K562 (cell line): ENCODE data around the gene ATL3. TPM values are rescaled to one million over a fixed set of nuclear protein-coding genes. Genes with fewer than 3 reads are reported as not detected.
A peak's percentile ranks its signal among the peaks of the same experiment; 100 is the strongest.

Source experiments
- DLX4 ChIP-seq: fragments of 250-450 bp; sonication (Bioruptor Pico); IDR thresholded peaks from 2 replicates; pipeline ENCODE4 v1.6.1; 2021; ENCODE audit warnings: mild to moderate bottlenecking
- E2F6 ChIP-seq, 2 experiments: IDR thresholded peaks; 2 replicates each; pipeline ENCODE4 v1.6.1; 2011; ENCODE audit warnings: borderline replicate concordance in 1 of 2, control low read depth in 1 of 2, low read depth in 1 of 2, low read length in 1 of 2, mild to moderate bottlenecking in 1 of 2, mixed read lengths in 1 of 2, moderate library complexity in 1 of 2; ENCODE audit not compliant: insufficient read depth in 1 of 2, insufficient read length in 1 of 2, poor library complexity in 1 of 2, severe bottlenecking in 1 of 2; ENCODE audit errors: extremely low read depth in 1 of 2
- GTF3C2 ChIP-seq: IDR thresholded peaks from 3 replicates; pipeline ENCODE4 v1.6.1; 2011; ENCODE audit warnings: borderline replicate concordance, mild to moderate bottlenecking, moderate library complexity; ENCODE audit not compliant: insufficient read length; ENCODE audit errors: extremely low read depth
- HMG20B ChIP-seq: fragments of 250-450 bp; sonication (Bioruptor Pico); IDR thresholded peaks from 2 replicates; pipeline ENCODE4 v1.5.0; 2021; ENCODE audit warnings: mild to moderate bottlenecking
- HMGXB4 ChIP-seq: sonication (generic); formaldehyde crosslinking; IDR thresholded peaks from 2 replicates; pipeline ENCODE4 v1.8.1; 2023; ENCODE audit warnings: mild to moderate bottlenecking, missing genetic modification reagents
- HNRNPLL ChIP-seq: fragments of 200-400 bp; formaldehyde crosslinking; IDR thresholded peaks from 2 replicates; pipeline ENCODE4 v1.6.1; 2017; ENCODE audit warnings: low read length, low read depth, mild to moderate bottlenecking; ENCODE audit not compliant: poor library complexity, severe bottlenecking
- MAFF ChIP-seq: IDR thresholded peaks from 2 replicates; pipeline ENCODE4 v1.6.1; 2012; ENCODE audit warnings: low read length, improper control_type of control experiment
- MTF1 ChIP-seq: fragments of 250-450 bp; sonication (Bioruptor Pico); IDR thresholded peaks from 2 replicates; pipeline ENCODE4 v1.9.0; 2021; ENCODE audit warnings: moderate library complexity, mild to moderate bottlenecking, inconsistent platforms, borderline replicate concordance
- PBX2 ChIP-seq, 2 experiments: IDR thresholded peaks in 1 of 2; conservative IDR thresholded peaks in 1 of 2; 2 replicates each; pipeline ENCODE4 v1.6.1; 2016; ENCODE audit warnings: low read depth in 2 of 2, mild to moderate bottlenecking in 1 of 2, missing compliant biosample characterization in 1 of 2, missing genetic modification characterization in 1 of 2, moderate library complexity in 1 of 2
- POLR2AphosphoS2 ChIP-seq: IDR thresholded peaks from 2 replicates; pipeline ENCODE4 v1.6.1; 2012; ENCODE audit warnings: low read length, improper control_type of control experiment
- RBFOX2 ChIP-seq: fragments of 200-400 bp; formaldehyde crosslinking; IDR thresholded peaks from 2 replicates; pipeline ENCODE4 v1.6.1; 2017; ENCODE audit warnings: low read depth, mild to moderate bottlenecking, low read length, moderate library complexity
- RUNX1 ChIP-seq: sonication (generic); IDR thresholded peaks from 2 replicates; pipeline ENCODE4 v1.6.1; 2016; ENCODE audit warnings: antibody characterized with exemption, low read depth
- SMC3 ChIP-seq: conservative IDR thresholded peaks from 2 replicates; pipeline ENCODE4 v1.6.1; 2011; ENCODE audit warnings: low read depth, low read length, improper control_type of control experiment; ENCODE audit not compliant: insufficient read depth
- U2AF2 ChIP-seq: fragments of 200-400 bp; formaldehyde crosslinking; optimal IDR thresholded peaks from 2 replicates; pipeline ENCODE3; 2017; ENCODE audit warnings: low read depth, mild to moderate bottlenecking, low read length
- ZNF12 ChIP-seq: sonication (generic); formaldehyde crosslinking; IDR thresholded peaks from 2 replicates; pipeline ENCODE4 v1.4.0; 2020; ENCODE audit warnings: mild to moderate bottlenecking, missing genetic modification reagents
- ZNF766 ChIP-seq: fragments of 200-800 bp; sonication (Bioruptor generic); conservative IDR thresholded peaks from 2 replicates; pipeline ENCODE4 v1.6.1; 2016; ENCODE audit warnings: missing genetic modification characterization, missing compliant biosample characterization
- polyA plus RNA-seq, 8 experiments: library from polyadenylated mRNA; depleted of rRNA in 4 of 8; stranded (reverse) in 5 of 8; unstranded in 3 of 8; fragments of >200 nt; fragmentation: Nextera tagmentation in 2 of 8; fragmentation: Illumina TruSeq in 1 of 8; extraction: Ambion mirVana in 2 of 8; extraction: Trizol in 1 of 8; gene quantifications; 2 replicates each; pipeline versions ENCODE4 v1.2.1 to v1.2.3, GENCODE V29; 2011 to 2014; ENCODE audit warnings: inconsistent platforms in 1 of 8, missing spikeins in 1 of 8
- total RNA-seq, 7 experiments: library from RNA; depleted of rRNA in 6 of 7; stranded (reverse); fragments of >200 nt in 6 of 7; fragmentation: Illumina TruSeq in 2 of 7; extraction: Trizol in 2 of 7; gene quantifications; 2 replicates each; pipeline versions ENCODE4 v1.2.1 to v1.2.3, GENCODE V29; 2011 to 2021; ENCODE audit warnings: low replicate concordance in 1 of 7

ATL3 gene
- total and polyA plus RNA-seq, 9 of the 15 experiments (the other 6 are each of a cell fraction or from before 2014, with no cell fraction given), result 18.2 to 39.8 (median 23.9) TPM

GRCh38 chr11:63671322-63672155 is at the start of gene ATL3 (continued):
- TF ChIP-seq U2AF2 (no peak), POLR2AphosphoS2 (no peak), RBFOX2 (peak; percentile 94), RUNX1 (no peak; the same call in 1 of the 2 replicates), SMC3 (0 out of 2 replicates have a peak, but pooled peaks have one; percentile 7), PBX2 (CRISPR knock-in tag; IDR thresholded peaks at IDR 0.05; ENCODE audit: low read depth) (no peak), PBX2 (tag; conservative IDR thresholded peaks at IDR 0.05; ENCODE audit: low read depth) (no peak), ZNF766 (CRISPR knock-in tag) (peak; percentile 90), HMG20B (CRISPR knock-in tag) (no peak), HMGXB4 (peak; percentile 100), E2F6 (IDR thresholded peaks at IDR 0.05; ENCODE audit: borderline replicate concordance in 1 of 2, extremely low read depth in 1 of 2, insufficient read depth in 1 of 2, insufficient read length in 1 of 2, low read depth in 1 of 2, low read length in 1 of 2, poor library complexity in 1 of 2, severe bottlenecking in 1 of 2) (peak; percentile 100), ZNF12 (CRISPR knock-in tag) (peak; percentile 95), GTF3C2 (no peak), DLX4 (CRISPR knock-in tag) (no peak), MAFF (no peak), HNRNPLL (peak; percentile 94), MTF1 (CRISPR knock-in tag) (no peak)
